GM19463 (cell line): ENCODE data around the gene TRUB1.
"Not testable (repeated sequence)": the region's sequence is repeated elsewhere in the genome, so short reads cannot be mapped to it uniquely, and the experiment has no call there.

Experiments
- ATAC-seq: cut with Tn5 transposase; IDR thresholded peaks from one replicate; pipeline ENCODE4 v1.9.1; 2021; ENCODE audit warnings: mild to moderate bottlenecking, moderate library complexity; ENCODE audit not compliant: unreplicated experiment

Gene TRUB1

DNA sequence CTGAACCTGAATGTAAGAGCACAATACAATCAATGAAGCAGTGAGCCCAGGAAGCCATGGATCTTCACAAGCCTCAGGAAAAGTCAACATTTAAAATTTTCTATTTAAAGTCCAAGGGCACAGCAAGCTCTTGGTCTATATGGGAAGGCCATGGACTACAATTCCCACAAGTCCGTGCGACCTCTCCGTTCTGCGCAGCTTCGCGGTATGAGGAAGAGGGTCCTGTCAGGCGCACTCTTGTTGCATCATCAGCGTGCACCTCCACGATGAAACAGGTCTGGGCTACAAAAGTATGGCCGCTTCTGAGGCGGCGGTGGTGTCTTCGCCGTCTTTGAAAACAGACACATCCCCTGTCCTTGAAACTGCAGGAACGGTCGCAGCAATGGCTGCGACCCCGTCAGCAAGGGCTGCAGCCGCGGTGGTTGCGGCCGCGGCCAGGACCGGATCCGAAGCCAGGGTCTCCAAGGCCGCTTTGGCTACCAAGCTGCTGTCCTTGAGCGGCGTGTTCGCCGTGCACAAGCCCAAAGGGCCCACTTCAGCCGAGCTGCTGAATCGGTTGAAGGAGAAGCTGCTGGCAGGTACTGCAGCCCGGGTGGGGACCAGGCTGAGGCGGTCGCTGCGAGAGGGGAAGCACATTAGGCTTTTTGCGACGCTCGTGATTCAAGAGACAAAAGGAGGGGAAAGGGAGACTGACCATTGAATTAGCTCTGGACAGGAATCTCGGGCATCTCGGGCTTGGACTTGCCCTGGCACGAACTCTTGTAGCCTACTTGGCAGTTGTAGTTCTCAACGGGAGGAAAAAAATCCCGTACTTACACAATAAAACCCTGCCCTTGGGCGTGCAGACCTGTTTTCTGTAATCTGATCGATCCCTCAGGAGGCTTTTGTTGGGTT lies at the start of gene TRUB1:
TSS of gene TRUB1 (plus strand) at position 234 of the 894 bp plus-strand sequence. CDS start at position 293, 59 bp downstream.
- ATAC-seq, result peak; percentile 99

DNA sequence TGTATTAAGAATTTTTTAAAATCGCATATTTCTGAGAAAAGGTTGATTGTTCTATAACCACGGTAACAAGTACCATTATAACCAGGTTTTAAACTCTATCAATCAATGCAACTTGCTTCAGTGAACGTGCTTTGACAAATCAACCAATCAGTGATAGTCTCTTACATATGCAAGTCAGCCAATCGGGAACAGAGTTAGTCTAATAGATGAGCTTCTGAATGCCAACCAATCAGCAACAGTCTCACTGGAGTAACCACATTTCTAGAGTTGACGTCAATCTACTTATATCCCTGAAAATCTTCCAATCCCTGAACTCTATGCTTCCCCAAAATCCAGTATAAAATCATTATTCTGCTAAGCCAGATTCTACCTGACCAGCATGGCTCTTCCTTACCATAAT lies 44.7 kb upstream of the TRUB1 start:
- ATAC-seq, result no peak

DNA sequence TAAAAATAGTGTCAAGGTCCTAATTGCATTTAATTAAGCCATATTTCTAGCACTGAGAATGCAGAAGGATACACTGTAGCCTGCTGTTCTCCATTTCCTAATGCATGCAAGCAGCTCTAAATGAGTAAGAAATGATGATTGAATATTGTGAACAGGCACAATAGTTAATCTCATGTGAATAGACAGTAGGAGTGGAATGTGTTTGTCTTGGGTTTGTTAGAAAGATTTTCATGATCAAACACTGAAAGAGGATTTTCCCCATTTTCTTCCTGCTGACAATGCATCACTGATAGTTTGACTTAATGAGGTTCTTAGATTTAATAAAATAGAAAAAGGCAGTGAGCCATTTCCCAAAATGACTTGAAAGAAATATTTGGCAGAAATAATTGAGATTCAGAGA lies 43.1 kb upstream of the TRUB1 start:
- ATAC-seq, result no peak

DNA sequence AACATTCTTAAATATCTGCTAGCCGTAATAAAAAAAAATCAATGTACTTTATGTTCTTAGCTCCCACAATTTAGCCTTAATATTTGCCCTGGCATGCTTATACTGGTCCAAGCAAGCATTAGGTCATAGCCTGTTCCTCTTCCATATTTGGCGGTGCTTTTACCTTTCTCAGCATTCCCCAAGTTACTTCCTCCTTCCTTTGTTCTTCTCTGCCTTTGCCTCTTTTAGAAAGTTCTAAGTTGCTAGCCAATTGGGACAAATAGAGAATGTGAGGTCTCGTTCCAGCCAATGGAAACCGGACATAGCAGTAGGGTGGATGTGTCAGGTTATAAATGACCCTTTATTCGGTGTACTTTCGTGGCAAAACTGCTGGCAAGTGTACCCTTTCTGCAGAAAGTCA lies 41.0 kb upstream of the TRUB1 start:
- ATAC-seq, result not testable (repeated sequence)

DNA sequence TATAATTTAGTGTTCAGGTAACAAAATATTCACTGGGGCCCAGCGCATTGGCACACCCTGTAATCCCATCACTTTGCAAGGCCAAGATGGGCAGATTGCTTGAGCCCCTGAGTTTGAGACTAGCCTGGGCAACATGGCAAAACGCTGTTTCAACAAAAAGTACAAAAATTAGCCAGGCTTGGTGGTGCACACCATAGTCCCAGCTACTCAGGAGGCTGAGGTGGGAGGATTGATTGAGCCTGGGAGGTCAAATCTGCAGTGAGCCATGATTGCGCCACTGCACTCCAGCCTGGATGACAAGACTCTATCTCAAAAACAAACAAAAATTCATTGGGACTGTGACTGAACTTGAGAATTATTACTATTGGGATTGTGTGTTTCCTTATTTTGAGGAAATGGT lies 40.4 kb upstream of the TRUB1 start:
- ATAC-seq, result no peak

DNA sequence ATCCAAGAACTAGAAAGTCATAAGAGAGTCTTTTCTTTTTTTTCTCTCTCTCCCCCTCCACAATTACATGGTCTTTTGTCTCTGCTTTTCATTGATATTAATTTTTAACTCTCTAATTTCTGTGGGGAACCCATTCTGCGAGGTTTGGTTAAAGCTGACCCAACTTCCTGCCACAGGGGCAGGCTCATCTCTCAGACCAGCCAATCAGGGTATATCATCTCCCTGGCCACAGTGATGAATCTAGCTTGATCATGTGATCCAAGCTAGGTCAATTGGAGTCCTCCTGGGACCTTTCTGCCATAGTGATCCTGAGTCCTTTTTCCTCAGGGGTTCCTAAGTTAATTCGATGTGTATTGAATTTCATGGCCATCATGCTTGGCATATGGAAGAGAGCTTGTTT lies 38.0 kb upstream of the TRUB1 start:
- no peak for ATAC-seq

DNA sequence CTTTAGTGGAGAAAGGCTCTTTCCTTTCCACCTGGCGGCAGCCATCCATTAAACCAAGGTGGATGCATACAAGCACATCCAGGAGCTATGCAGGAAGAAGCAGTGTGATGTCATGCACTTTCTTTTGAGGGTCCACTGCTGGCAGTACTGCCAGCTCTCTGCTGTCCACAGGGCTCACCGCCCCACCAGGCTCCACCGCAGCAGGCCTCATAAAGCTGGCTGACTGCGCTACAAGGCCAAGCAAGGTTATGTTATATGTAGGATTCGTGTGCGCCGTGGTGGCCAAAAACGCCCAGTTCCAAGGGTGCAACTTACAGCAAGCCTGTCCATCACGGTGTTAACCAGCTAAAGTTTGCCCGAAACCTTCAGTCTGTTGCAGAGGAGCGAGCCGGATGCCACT lies 37.3 kb upstream of the TRUB1 start:
- no peak for ATAC-seq

DNA sequence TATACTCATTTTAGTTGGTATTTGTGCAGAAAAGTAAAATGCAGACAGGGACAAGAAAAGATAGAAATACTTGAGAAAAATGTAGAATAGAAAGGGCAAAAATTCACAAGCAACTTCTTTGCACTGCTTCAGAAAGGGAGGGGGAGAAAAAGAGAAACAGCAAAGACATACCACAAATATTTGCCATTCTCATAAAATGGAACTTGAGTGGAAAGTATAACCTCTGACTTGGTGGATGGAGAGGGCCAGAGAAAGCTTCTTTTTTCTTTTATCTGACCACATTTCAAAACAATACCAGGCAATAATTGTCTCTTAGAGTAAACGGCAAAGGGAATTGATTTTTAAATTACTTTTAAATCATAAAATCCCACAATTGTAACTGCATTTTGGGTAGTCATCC lies 35.8 kb upstream of the TRUB1 start:
- ATAC-seq, result no peak

DNA sequence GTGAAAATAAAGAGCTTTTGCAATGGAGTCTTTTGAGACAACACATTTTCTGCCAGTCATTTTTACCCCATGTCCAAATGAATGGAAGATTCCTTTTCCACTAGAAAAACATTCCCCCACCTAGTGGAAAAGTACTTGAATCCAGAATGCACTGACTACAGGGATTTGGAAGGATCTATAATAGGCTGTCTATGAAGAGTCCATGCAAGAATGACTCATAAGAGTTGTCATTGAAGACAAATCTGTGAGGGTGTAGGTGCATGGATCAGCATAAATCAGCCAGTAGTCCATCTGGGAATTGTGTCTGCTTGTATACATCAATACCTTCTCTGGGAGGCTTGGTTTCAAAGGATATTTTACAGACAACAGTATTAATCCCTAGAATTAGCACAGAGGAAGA lies 32.5 kb upstream of the TRUB1 start:
- ATAC-seq, result no peak

DNA sequence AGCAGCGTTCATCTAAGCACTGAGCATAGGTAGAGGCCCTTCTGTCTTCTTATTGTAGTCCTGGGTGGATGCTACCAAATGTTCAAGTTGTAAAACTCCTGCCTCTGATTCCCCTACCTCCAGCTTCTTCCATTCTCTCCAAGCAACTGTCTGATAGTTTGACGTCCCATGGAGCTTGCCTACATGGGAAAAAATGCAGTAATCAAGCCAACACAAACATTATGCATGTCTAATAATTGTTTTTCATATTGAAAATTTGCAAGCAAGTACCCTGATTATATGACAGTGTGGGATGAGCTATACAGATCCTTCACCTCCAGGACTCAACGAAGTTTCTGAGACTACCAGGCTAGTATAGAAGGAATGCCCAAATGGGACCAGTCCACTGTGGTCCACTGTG lies 31.0 kb upstream of the TRUB1 start:
- no peak for ATAC-seq

DNA sequence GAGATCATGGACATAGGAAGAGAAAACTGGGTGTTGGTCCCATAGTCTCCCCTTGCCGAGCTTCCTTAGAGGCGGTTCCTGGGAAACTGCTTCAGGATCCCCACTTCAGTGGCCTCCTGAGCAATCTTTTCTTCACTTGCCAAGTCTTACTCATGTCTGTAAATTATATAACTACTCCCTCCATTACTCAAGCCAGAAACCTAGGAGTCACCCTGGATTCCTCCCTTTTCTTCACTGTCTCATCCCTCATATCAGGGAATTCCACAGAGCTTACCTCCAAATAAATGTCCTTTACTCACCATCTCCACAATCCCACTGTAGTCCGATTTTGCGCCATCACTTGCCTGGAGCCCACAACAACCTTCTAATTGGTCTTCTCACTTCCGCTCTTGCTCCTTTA lies 29.1 kb upstream of the TRUB1 start:
- ATAC-seq, result no peak

DNA sequence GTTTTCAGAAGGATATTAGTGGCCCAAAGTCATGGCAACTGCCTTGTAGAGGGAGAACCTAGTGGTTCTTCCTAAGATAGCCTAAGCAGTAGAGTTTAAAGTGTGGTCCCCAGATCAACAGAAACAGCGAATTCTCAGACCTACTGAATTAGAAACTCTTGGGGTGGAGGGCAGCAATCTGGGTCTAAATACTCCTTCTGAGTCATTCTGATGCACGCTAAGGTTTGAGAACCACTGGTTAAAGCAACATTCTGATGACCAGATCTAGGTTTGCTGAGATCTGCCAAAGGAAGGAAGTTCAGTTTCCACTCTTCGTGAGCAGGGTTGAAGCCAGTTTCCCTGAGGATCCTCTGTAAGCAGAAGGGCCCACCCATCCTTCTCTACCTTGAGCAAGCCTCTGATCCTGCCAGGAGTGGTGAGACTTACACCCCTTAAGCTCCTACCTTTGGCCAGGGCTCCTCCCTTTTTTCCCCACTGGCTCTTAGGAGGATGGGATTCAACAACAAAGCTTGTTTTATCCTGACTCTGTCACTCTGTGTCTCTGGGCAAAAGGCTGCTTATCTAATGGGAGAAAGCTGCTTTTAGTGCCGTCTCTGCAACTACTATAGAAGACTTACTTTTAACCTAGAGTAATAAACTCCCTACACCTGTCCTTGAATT lies 26.8 kb upstream of the TRUB1 start:
- peak; percentile 48 for ATAC-seq

DNA sequence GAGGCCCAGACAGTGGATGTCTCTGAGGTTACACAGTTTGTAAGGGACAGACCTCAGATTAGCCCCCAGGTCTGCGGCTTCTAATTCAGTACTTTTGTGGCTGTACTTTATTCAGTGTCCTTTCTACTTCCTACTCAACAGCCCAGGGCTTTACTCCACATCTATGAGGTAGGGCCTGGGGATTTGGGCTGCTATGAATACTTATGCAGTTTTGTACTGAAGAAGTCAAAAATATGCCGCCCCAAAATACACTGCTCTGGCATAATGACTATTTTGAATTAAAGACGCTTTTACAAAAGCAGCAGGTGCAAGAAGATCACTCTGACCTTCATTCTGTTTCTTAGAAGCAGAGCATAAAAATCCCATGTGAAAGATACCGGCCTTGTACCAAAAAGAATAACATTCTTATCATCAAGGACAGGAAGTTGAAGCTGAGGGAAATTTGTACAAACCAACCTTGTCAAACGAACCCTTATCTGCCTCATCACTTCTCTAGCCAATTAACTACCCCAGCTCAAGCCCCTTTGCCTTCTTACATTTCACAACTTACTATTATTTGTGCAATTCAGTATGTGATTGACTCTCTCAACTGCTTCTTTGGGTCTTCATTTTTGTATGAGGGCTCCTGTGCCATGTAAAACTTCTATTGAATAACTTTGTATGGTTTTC lies 26.1 kb upstream of the TRUB1 start:
- no peak for ATAC-seq

DNA sequence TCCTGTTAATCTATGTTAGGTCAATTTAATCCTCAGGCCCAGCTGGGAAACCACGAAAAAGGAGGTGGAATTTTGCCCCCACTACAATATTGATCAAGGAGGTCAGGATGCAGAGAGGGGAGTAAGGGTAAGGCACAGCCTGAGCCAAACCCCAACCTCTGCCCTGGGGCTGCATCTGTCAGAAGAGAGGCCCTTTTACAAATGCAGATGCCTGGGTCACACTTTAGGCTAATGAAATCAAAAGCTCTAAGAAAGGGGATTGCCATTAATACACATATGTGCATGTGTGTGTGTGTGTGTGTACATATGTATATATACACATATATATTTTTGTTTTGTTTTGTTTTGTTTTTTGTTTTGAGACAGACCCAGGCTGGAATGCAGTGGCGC lies 25.5 kb upstream of the TRUB1 start:
- ATAC-seq, result no peak

DNA sequence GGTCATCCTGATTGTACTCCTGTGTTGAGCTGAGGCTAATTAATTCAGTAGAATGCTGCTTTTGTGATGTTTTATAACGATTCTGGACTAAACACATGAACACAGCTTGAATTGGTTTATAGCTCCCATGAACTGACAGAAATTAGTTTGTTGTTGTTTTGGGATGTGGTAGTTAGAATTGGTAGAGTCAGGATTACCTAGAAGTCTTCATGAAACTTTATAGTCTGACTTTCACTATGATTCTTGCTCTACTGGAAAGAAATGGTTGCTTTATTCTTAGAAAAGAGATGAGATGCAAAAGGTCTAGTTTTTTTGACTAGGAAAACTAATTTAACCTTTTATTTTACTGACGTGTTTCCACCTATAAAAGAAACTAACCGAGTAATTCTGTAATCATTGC lies 23.4 kb upstream of the TRUB1 start:
- ATAC-seq, result no peak

DNA sequence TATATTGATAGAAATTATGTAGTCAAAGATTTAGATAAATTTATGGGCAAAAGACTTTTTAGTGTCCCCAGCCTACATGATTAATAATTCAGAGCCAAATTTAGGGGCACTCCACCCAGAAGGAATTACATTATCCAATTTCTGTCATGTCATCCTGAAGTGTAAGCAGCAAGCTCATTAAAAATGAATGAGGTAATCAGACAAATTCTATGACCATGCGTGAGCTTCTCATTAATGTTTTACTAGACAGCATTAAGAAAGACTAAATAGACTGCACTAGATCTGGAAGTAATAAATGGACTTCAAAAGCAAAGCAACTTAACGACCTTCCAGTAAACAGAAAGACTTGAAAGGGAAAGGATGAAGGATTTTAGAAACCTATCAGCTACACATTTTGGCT lies 22.7 kb upstream of the TRUB1 start:
- no peak for ATAC-seq

DNA sequence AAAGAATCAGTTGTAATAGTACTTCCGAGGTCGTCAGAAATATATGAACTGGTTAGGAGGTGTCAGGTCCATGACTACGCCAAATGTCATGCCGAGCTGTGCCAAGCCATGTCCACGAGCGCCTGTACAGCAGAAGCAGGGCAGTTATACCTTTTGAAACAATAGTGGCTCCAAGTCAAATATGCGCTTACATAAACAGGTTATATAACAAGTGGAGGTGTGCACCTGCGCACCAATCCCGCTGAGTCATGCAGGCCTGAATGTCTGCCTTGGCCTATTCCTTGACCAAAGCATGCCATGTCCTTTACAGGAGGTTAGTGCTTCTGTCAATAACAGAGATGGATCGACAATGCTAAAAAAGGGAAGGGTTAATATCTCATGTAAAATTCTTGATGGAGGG lies 21.3 kb upstream of the TRUB1 start:
- no peak for ATAC-seq

DNA sequence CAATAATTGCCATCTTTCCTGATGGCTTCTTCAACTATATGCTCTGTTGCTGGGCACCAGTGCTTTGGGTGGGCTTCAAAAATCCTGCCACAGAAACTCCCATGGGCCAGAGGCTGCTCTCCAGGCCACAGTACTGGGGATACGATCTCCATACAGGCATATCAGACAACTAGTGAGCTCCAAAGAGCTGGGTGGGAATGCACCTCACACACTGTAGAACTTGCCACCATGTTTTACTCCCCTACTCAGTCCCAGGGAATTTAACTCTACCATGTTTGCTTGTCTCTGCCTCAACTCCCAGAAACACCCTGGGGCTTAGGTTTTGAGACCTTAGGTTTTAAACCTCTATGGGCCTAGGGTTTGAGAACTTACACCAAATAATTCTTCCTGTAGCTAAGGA lies 20.5 kb upstream of the TRUB1 start:
- ATAC-seq, result no peak

DNA sequence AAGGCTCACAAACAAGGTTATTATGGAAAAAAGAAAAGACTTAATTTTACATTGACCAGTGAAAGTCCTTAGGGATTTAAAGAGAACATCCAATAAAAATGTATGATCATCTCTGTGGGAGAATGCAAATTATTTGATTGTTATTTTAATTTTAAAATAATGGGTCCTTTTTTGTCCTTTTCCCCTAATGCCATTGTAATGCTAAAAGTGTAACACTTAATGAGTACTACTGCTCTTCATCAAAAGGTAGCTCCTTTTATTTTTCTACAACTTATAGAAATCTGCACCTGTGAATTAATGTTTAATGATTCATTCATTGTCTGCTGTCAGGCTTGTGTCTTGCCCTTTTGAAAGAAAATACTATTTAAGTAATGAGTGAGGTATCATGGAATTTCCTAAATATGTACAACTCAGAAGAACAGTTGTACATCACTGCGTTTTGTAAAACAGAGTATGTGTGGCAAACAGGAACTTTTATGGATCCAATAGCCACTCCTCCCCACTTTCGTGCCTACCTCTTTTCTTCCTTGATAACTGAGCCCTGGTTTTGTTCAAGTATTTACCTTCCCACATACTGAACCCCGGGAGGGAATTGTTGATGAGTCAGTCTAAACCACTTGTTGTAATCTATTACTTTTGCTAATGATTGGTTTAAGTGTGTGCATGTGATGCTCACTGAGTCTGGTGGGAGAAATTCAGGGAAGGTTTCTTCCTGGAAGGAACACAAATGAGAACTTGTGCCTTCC lies 19.9 kb upstream of the TRUB1 start:
- no peak for ATAC-seq

DNA sequence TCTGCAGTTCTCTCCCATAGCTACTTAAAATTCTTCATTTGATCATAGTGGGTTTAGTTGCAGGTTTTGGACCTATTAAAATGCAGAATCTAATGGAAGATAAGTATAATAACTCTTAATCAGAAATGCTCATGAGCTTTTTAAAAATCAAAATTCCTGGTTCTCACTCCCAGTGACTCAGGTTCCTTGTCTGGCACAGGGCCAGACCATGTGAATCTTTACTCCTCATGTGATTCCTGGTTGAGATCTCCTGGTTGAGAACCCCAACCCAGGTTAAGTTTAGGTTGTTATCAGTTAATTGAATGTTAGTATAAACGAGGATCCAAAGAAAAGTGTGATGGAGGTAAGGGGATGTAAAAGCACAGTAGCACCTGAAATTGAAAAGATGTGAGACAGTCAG lies 17.5 kb upstream of the TRUB1 start:
- no peak for ATAC-seq

DNA sequence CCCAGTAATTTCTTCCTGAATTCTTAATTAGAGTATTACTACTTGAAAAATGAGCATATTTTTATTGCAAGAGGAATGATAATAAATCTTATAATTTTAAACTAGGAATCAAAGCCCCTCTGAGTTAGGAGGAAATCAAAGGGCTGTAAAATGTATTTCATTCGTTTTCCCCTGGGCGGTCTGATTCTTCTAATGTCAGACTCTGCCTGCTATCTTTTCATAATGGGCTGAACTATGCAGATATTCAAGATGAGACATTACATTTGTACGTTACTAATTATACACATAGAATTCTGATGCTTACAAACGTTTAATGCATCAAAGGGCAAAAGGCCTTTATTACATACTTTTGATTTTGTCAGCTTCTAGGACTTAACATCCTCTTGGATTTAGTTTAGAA lies 16.0 kb upstream of the TRUB1 start:
- no peak for ATAC-seq
